ENCODE data around the gene COA3.

Gene COA3

GRCh38 chr17:42818379-42818778 is 19.9 kb upstream of the COA3 start:
- no peak for DNase-seq (ENCODE audit: low read depth in 1 of 2, low spot score in 1 of 2)

DNA sequence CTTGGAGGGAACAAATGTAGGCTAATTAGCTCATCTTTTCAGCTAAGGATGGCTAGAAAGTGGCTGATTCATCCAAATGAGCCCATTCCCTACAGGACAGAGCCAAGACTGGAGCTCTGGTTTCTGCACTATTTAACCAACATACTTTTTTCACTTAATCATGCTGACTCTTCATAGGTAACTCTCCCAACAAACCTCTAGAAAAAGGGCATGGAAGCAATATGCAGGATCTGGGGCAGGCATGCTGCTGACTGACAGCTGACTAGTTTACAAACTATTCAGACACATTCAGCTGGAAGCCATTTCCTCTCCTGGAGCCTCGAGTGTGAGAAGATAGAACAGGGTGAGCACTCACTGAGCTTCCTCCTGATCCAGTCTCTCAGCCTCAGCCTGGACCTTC is 19.4 kb upstream of the COA3 start:
- no peak for DNase-seq (ENCODE audit: low read depth in 1 of 2, low spot score in 1 of 2)

- no peak for DNase-seq (ENCODE audit: low read depth in 1 of 2, low spot score in 1 of 2)
Observed at GRCh38 chr17:42814633-42815399, 16.3 kb upstream of the COA3 start.

GRCh38 chr17:42809250-42809649 is 10.7 kb upstream of the COA3 start:
- no peak for DNase-seq (ENCODE audit: low read depth in 1 of 2, low spot score in 1 of 2)

GRCh38 chr17:42806249-42806648 is 7.7 kb upstream of the COA3 start:
- DNase-seq (ENCODE audit: low read depth in 1 of 2, low spot score in 1 of 2): no peak

DNA sequence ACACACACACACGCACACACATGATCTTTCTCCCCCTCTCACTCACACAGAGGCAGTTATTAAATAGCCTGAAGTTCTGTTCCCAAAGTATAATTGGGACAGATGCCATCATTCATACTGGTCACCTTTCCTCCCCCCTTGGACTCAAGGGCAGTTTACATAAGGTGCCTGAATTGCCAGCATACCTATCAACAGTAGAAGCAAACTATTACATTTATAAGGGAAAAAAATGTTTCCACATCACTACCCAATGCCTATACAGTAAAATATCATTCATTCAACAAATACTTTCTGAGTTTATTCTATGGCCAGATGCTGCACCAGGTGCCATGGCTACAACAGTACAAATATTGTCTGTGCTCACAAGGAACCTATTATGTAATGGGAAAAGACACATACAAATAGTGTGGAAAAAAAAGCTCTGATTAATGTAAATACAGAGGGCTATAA is 6.4 kb upstream of the COA3 start:
- DNase-seq (ENCODE audit: low read depth in 1 of 2, low spot score in 1 of 2): no peak

DNA sequence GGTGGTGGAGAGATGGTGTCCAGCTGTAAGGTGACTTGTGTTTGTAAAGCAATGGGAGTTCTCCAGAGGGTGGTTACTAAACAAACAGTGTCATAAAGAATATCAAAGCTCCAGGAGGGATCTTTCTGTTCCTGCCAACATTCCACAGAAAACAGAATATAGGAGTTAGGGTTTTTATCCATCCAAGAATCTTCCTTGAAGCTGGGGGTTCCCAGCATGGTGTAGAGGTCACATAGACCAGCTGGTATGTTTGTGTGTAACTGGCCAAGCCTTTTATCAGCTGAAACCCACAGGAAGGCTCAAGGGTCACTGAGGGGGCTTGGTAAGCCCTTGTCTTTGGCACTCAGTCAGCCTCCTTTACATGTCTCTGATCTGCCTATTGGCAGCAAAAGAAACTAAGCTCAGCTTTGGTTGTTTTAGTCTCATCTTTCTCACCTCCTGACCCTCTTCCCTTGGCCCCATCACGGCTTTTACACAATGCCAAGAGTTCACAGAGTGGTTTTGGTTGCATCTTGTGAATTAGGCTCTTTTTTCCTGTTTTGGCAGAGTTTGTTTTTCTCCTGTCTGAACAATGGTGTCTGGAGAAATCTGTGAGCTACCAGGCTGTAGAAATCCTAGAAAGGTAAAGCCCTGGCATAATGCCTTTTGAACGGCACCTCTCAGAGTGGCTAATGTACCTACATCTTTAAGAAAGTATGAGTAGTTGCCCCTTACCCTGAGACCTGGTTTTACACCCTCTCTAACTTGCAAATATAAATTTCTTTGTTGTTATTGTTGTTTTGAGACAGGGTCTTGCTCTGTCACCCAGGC is 4.8 kb upstream of the COA3 start:
- DNase-seq (ENCODE audit: low read depth in 1 of 2, low spot score in 1 of 2): no peak

GRCh38 chr17:42798011-42798382 is 507 bp downstream of the COA3 start:
- no peak for DNase-seq (ENCODE audit: low read depth in 1 of 2, low spot score in 1 of 2)

DNA sequence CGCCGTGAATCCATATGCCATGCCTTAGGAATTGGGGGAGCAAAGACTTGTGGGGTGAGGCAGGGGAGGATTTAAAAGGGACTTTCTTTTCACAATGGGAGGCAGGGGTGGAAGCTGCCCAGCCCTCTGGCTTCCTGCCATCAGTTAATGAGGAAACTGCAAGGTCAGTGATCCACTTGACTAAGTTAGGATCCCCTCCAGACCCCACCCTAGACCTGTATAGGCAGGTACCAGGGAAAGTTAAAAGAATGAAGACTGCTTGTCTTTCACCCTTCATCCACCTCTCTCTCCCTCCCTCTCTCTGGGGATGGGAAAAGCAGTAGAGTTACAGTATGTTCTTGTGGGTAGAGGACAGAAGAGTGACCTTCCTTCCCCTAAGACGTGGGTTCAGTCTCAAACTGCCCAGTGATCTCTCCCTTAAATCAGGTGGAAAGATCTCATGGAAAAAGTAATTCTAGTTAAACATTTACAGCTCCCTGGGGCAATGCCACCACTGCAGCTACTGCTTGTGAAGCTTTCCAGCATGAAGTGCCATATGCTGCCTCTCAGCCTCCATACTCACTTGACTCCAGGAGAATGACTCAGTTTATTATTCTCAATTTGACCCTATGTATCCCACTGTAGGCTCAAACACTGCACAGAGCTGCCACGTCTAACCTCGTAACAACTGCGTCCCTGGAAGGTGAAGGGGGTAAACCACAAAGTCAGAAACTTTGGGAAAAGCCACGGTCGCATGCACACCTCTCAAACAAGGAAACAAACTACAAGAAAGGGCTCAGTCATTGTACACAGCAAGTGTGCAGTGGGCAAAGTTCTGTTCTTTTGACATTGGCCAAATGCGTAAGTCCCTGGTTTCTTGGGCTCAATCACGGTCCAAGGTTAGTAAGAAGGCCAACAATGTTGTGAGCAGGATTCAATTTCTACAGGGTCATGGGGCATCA is 1.2 kb downstream of the COA3 start:
- no peak for DNase-seq (ENCODE audit: low read depth in 1 of 2, low spot score in 1 of 2)

- DNase-seq (ENCODE audit: low read depth in 1 of 2, low spot score in 1 of 2): no peak
Observed at GRCh38 chr17:42796066-42796758, 2.3 kb downstream of the COA3 start.

- DNase-seq (ENCODE audit: low read depth in 1 of 2, low spot score in 1 of 2): no peak
Observed at GRCh38 chr17:42795465-42795864, 3.0 kb downstream of the COA3 start.

DNA sequence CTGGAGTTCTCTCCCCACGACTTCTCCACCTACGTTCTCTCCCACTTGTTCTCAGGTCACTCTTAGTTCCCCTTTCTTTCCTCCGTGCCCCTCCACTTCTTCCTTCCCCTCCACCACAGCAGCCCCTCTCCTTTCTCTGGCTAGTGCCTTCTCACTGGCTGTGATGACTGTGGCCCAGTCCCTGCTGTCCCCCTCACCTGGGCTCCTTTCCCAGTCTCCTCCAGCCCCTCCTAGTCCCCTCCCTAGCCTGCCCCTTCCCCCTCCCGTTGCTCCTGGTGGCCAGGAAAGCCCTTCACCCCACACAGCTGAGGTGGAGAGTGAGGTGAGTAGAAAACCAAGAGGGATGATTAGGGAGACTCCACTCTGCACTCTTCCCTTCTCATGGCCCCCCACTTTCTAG is 3.4 kb downstream of the COA3 start:
- DNase-seq (ENCODE audit: low read depth in 1 of 2, low spot score in 1 of 2): no peak

- no peak for DNase-seq (ENCODE audit: low read depth in 1 of 2, low spot score in 1 of 2)
Observed at GRCh38 chr17:42792545-42792944, 6.0 kb downstream of the COA3 start.

GRCh38 chr17:42791948-42792347 is 6.6 kb downstream of the COA3 start:
- DNase-seq (ENCODE audit: low read depth in 1 of 2, low spot score in 1 of 2): no peak

- no peak for DNase-seq (ENCODE audit: low read depth in 1 of 2, low spot score in 1 of 2)
Observed at GRCh38 chr17:42787266-42787665, 11.2 kb downstream of the COA3 start.

GRCh38 chr17:42784811-42785592 is 13.5 kb downstream of the COA3 start:
- no peak for DNase-seq (ENCODE audit: low read depth in 1 of 2, low spot score in 1 of 2)

DNA sequence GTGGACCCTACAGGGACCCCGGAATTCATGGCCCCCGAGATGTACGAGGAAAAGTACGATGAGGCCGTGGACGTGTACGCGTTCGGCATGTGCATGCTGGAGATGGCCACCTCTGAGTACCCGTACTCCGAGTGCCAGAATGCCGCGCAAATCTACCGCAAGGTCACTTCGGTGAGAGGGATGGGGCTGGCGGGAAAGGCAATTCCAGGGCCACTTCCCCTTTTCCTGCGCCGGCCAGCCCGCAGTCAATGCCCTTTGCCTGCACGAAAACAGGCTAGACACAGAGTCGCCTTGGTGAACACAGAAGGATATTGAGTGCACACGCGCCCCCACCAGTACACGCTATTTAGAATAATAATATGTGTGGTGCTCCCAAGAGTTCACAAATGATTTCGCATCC is 14.1 kb downstream of the COA3 start:
- no peak for DNase-seq (ENCODE audit: low read depth in 1 of 2, low spot score in 1 of 2)

DNA sequence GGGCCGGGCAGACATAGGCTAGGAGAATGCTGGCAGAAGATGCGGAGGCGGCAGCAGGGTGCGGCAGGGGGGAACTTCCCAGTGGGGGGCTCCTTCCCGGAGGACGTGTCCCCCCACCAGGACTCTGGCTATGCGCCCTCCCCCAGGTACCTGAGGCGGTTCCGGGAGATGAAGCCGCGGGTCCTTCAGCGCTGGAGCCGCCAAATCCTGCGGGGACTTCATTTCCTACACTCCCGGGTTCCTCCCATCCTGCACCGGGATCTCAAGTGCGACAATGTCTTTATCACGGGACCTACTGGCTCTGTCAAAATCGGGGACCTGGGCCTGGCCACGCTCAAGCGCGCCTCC is 14.7 kb downstream of the COA3 start:
- no peak for DNase-seq (ENCODE audit: low read depth in 1 of 2, low spot score in 1 of 2)

GRCh38 chr17:42783062-42783790 is 15.3 kb downstream of the COA3 start:
- DNase-seq (ENCODE audit: low read depth in 1 of 2, low spot score in 1 of 2): no peak

Data from activated CD4-positive, alpha-beta T cell treated with anti-CD3 and anti-CD28 coated beads, Interleukin-2, amount 50 U/mL, for 24 hours (primary cell).